NCI-H2081 (cell line): ENCODE results near the gene ZFAND2B.

Experiments used
- DNase-seq, 2 experiments: peaks; one replicate each; lab custom pipeline; 2025; lab: John Stamatoyannopoulos, UW

Gene ZFAND2B

DNA sequence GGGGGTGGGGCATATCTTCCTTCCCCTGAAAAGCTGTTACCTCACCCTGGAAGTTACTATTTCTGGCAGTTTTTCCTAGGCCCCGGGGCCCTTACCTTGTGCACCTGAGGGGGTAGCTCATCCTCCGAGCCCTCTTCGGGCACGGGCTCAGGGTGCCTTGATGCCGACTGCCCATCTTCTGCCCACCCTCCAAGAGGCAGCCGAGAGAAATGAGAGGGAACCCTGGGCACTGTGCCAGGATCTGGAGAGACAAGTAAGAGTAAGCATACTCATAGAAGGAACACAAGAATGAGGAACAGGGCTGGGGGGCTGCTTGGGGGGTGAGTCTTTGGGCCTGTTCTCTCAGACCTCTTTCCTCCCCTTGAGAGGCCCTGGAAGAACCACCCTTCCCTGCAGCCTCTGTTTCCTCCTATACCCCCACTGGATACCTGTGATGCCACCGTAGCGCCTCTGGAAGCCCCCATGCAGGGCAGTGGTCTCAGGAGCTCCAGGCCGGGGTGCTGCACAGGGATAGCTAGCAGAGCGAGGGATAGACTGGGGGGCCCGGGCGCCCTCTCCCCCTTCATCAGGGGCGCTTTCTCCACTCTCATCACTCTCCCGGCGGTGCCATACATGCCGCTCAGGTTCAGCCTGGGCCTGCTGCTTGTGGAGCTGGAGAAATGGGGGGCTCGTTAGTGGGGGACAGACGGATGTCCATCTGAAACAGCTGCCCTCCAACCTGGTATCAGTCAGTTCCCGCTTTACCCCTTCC lies 14.2 kb downstream of the ZFAND2B start:
- DNase-seq = no peak

- no peak for DNase-seq
Observed at GRCh38 chr2:219221957-219222518, 15.5 kb downstream of the ZFAND2B start.

DNA sequence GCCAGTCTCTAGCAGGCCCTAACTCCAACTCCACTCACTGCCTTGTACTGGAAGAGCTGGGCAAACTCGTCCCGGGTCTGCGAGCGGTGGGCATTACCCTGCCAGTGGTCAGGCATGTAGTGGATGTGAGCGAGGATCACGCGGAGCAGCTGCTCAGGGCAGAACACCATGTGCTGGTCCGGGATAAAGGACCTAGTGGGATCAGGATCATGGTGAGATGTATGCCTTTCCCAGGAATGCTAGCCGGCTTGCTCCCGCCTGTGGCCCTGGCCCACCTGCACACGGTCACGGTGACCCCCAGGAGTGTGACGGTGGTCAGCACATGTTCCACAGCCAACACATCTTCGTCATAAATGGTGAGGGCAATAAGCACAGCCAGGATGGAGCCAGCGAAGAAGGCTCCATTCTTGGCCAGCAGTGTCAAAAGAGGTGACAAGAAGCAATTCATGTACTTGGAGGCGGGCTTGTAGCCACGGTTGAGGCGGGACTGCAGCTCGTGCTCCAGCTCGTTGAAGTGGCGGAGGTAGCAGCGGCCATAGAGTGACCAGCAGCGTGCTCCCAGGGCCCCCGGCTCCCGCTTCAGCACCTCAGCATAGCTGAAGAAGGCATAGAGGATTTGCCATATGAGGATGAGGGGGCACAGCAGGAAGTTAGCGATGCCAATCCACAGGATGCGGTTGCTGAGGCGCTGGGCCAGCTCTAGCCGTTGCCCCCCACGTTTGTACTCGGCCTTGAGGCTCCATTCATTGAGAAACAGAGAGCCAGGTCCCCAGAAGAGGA lies 17.4 kb downstream of the ZFAND2B start:
- no peak for DNase-seq

DNA sequence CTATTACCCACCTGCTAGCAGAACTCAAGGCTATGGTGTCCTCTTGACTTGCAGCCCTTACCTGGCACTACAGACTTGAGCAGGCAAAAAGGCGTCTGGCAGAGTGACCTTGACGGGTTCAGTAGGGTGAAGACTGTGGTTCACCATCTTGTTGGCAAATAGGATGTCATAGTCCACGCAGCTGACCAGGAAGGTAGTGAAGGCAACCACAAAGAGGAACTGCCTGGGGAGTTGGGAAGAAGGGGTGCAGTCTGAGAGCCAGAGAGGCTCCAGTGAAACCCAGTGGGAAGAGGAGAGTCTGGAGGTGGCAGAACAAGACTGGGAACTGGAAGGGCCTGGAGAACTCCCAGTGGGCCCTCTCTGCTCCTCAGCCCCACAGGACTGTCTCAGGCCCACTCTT lies 18.8 kb downstream of the ZFAND2B start:
- DNase-seq = no peak

GRCh38 chr2:219228041-219228910 lies 21.7 kb downstream of the ZFAND2B start:
- DNase-seq = no peak

DNA sequence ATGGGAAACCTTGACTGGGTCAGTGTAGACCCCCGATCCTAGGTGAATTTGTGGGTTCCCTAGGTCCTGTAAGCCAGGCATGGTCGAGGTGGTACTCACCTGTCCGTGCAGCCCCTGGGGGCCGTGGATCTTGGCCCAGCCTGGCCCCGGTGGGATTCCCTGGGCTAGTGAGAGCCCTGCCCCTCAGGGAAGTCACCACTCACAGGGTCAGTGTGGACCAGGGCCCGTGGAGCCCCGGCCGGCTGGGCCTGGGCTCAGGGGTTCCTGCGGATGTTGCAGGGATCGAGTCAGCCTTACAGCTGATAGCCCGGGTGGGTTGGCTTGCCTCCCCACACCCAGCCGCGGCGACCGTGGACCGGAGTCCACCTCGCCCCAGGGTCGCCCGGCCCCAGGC lies 22.3 kb downstream of the ZFAND2B start:
- DNase-seq = no peak

- peak; percentile 97 to 99 for DNase-seq
Observed at GRCh38 chr2:219229305-219230058, 22.9 kb downstream of the ZFAND2B start, which contains the start of the genes ANKZF1 and ATG9A. TSS of gene ANKZF1 (plus strand) at chr2:219229806. CDS start at chr2:219230258, 452 bp downstream. TSS of gene ATG9A (minus strand) at chr2:219229636. CDS start at chr2:219228024, 1,612 bp downstream.

- DNase-seq = peak; percentile 22 to 28
Observed at GRCh38 chr2:219230059-219230540, 23.5 kb downstream of the ZFAND2B start.

GRCh38 chr2:219234331-219234730 lies 27.7 kb downstream of the ZFAND2B start:
- DNase-seq = no peak

DNA sequence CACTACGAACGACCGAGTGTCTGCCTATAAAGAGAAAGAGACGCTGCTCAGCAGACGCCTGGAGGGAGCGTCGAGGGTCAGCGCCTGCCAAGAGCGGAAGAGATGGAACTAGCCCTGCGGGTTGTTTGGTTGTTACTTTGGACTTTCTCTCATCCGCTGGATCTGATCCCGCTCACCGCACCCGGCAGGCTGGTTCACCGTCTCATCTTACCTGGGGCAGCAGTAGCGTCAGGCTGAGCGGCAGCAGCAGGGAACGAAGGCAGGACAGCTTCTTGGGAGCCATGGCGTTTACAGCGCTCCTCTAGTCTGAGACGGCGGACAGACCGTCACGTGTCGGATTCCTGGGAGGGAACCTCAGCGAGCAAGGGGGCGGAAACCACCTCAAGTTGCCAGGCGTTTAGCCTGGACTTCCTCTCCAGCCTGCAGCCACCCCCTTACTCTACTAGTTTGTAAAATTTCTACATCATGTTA lies 36.7 kb downstream of the ZFAND2B start:
- no peak for DNase-seq

DNA sequence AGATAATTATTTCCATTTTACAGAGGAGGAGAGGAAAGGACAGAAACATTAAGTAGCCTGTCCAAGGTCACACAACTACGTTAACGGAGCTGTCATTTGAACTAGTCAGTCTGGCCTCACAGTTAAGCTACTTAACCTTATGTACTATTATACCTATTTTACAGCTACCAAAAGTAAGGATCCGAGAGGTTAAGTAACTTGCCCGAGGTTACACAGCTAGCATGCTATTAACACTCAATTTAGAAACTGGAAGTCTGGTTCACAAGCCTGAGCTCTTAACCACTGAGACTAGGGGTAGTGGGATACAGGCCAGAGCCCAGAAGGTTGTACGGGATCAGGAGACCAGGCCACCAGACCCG lies 38.2 kb downstream of the ZFAND2B start:
- DNase-seq = no peak

GRCh38 chr2:219245148-219245898 lies 38.7 kb downstream of the ZFAND2B start, which contains the start of the genes GLB1L and STK16:
TSS of gene GLB1L (minus strand) at chr2:219245444. CDS start at chr2:219243573, 1,871 bp downstream.
TSS of gene STK16 (plus strand) at chr2:219245479. CDS start at chr2:219246000, 521 bp downstream.
- DNase-seq = peak; percentile 85 to 91

DNA sequence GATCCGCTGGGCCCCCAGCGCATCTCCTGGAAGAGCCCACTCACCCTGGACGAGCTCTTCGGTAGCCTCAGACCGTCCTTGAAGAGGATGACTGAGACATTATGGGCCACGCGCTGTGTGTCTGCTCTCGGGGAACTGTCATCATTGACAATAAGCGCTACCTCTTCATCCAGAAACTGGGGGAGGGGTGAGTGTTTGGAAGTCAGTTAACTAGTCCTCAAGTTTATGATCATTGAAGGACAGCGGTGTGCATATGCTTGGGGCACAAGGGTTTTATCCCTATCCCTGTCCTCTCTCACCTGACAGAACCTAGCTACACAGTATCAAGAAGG lies 39.3 kb downstream of the ZFAND2B start:
- DNase-seq = no peak

GRCh38 chr2:219246559-219246958 lies 40.0 kb downstream of the ZFAND2B start:
- no peak for DNase-seq

GRCh38 chr2:219247678-219248642 lies 41.4 kb downstream of the ZFAND2B start:
- DNase-seq = no peak

- DNase-seq = no peak
Observed at GRCh38 chr2:219248845-219249202, 42.2 kb downstream of the ZFAND2B start.

DNA sequence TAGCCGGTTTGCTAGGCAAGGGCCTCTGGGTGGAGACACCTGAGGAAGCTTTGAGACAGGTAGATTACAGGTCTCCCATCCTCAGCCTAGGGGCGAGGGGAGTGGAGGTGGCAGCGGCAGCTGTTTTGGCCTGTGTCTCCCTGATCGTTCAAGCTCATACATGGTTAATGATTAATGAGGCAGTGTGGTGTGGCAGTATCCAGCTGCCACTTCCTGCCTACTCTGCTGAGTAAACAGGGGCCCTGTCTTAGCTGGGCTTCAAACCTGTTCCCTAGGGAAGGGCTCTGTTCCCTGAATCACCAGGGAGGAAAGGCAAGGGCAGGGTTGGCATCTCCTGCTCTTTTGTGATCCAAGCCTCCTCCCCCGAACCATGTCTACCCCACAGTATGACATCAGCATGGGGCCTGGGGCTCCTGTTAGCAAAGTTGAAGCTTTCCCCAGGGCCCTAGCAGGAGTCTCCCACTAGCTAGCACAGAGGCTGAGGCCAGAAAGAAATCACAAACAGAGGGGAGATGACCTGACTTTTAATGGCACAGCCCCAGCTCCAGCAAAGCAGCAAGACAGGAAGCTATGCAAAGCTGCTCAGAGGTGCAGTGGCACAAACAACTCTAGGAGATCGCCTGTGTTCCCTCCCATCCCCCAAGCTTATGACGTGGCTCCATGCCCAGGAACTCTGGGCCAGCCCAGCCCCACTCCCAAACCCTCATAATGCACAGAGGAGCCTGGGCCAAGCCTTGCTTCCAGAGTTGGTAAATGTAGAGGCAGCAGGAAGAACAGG lies 42.8 kb downstream of the ZFAND2B start:
- DNase-seq = peak; percentile 60 to 85
